Sigmoid colon (tissue), 7 donors: ENCODE results near the gene ARHGEF1. TPM values are rescaled to one million over a fixed set of nuclear protein-coding genes. Genes with fewer than 3 reads are reported as not detected.
A peak's percentile ranks its signal among the peaks of the same experiment; 100 is the strongest.

Source experiments
- DNase-seq: peaks from one replicate; pipeline ENCODE4 v3.0.0-alpha.2; 2019
- H3K27ac ChIP-seq, 4 donors: fragments of 200-600 bp; sonication (generic); one replicate each; pipeline ENCODE4 v1.5.1; 2016 to 2019; ENCODE audit warnings: mild to moderate bottlenecking in 1 of 4
- H3K27me3 ChIP-seq, 3 donors: fragments of 200-600 bp; sonication (generic); one replicate each; pipeline ENCODE4 v1.5.1; 2019; ENCODE audit warnings: mild to moderate bottlenecking in 1 of 3
- H3K36me3 ChIP-seq, 4 donors: fragments of 200-600 bp; sonication (generic); one replicate each; pipeline ENCODE4 v1.5.1; 2016 to 2019
- H3K4me1 ChIP-seq, 4 donors: fragments of 200-600 bp; sonication (generic); one replicate each; pipeline ENCODE4 v1.5.1; 2017 to 2019
- H3K4me3 ChIP-seq, 4 donors: fragments of 200-600 bp; sonication (generic); one replicate each; pipeline ENCODE4 v1.5.1; 2017 to 2019; ENCODE audit warnings: mild to moderate bottlenecking in 2 of 4, moderate library complexity in 1 of 4
- H3K9me3 ChIP-seq, 4 donors: fragments of 200-600 bp in 3 of 4; sonication (generic) in 3 of 4; one replicate each; pipeline versions ENCODE4 v1.5.1 to v1.6.1; 2013 to 2019
- CTCF ChIP-seq, 4 experiments: fragments of 450-650 bp in 3 of 4; fragments of 200-600 bp in 1 of 4; IDR thresholded peaks; one replicate each; pipeline ENCODE4 v1.5.1; 2016 to 2019; ENCODE audit warnings: antibody characterized with exemption in 4 of 4, mild to moderate bottlenecking in 3 of 4, moderate library complexity in 2 of 4
- EP300 ChIP-seq, 4 donors: sonication (generic); formaldehyde crosslinking; IDR thresholded peaks; one replicate each; pipeline ENCODE4 v1.6.1; 2017; ENCODE audit warnings: antibody characterized with exemption in 4 of 4
- POLR2A ChIP-seq, 2 donors: fragments of 450-650 bp; IDR thresholded peaks; one replicate each; pipeline ENCODE4 v1.6.1; 2016; ENCODE audit warnings: antibody characterized with exemption in 2 of 2, mild to moderate bottlenecking in 2 of 2, moderate library complexity in 2 of 2
- POLR2AphosphoS5 ChIP-seq, 4 donors: sonication (generic); formaldehyde crosslinking; IDR thresholded peaks; one replicate each; pipeline ENCODE4 v1.6.1; 2017; ENCODE audit warnings: antibody characterized with exemption in 4 of 4
- WGBS, 2 donors: extraction: QIAGEN DNeasy Blood & Tissue Kit; methylation state at CpG; one replicate each; pipeline ENCODE4 v1.1.7; 2013; 5-methylcytosine and 5-hydroxymethylcytosine counted together
- intact Hi-C: fragments of 100-400 bp; cut with DNase I; formaldehyde crosslinking; loops from one replicate; pipeline ENCODE4 v1.15.1; 2023
- polyA plus RNA-seq, 3 donors: library from polyadenylated mRNA; stranded (reverse); fragments of 200-250 nt; gene quantifications; one replicate each; pipeline ENCODE4 v1.2.3, GENCODE V29; 2013
- total RNA-seq, 4 donors: library from RNA; depleted of rRNA; stranded (reverse); fragments of >200 nt; gene quantifications; one replicate each; pipeline ENCODE4 v1.1.0, GENCODE V29; 2016
- donor health status: healthy with polysubstance abuse.
- donor health status: Bipolar disorder and iron deficiency.
- donor health status: healthy.

The ARHGEF1 gene
- total and polyA plus RNA-seq, 7 donors, result 30.5 to 151 (median 36.7) TPM

GRCh38 chr19:41879670-41880328 lies 3.2 kb upstream of the ARHGEF1 start:
- TF ChIP-seq EP300 (IDR thresholded peaks at IDR 0.05) (no peak), POLR2AphosphoS5 (IDR thresholded peaks at IDR 0.05) (no peak), POLR2A (IDR thresholded peaks at IDR 0.05) (no peak), CTCF (IDR thresholded peaks at IDR 0.05) (no peak)
- Histone ChIP-seq H3K36me3 (no peaks in the 10 kb centered on the region), H3K27ac (no peak overlapping the region), H3K4me3 (no peak overlapping the region), H3K9me3 (no peaks in the 10 kb centered on the region), H3K4me1 (peaks cover 0 to 16% (median 8%) of the 10 kb centered on the region in 4 donors), H3K27me3 (no peaks in the 10 kb centered on the region)
- intact Hi-C loops, result no loop called here
- WGBS, 2 donors, result 74 to 86% methylated on average over 7 of the region's 7 CpGs
- no peak for DNase-seq

GRCh38 chr19:41880329-41880708 lies 2.7 kb upstream of the ARHGEF1 start:
- no peak overlapping the region for H3K4me3 ChIP-seq
- H3K27me3 ChIP-seq, result no peaks in the 10 kb centered on the region
- H3K4me1 ChIP-seq, result peaks cover 0 to 22% (median 13%) of the 10 kb centered on the region in 4 donors
- H3K9me3 ChIP-seq, result no peaks in the 10 kb centered on the region
- H3K36me3 ChIP-seq, result no peaks in the 10 kb centered on the region
- intact Hi-C loops, result no loop called here
- TF ChIP-seq CTCF (IDR thresholded peaks at IDR 0.05) (no peak), EP300 (IDR thresholded peaks at IDR 0.05) (no peak), POLR2A (IDR thresholded peaks at IDR 0.05) (no peak), POLR2AphosphoS5 (IDR thresholded peaks at IDR 0.05) (no peak)
- 80 to 84% methylated on average over 5 of the region's 5 CpGs for WGBS, 2 donors
- DNase-seq, result no peak
- H3K27ac ChIP-seq, result no peak overlapping the region

- no peak for TF ChIP-seq CTCF (IDR thresholded peaks at IDR 0.05)
- Histone ChIP-seq H3K9me3 (no peaks in the 10 kb centered on the region), H3K36me3 (no peaks in the 10 kb centered on the region), H3K27me3 (no peaks in the 10 kb centered on the region), H3K4me1 (peaks cover 0 to 38% (median 17%) of the 10 kb centered on the region in 4 donors), H3K4me3 (peak overlapping the region; percentile 81 to 97 (median 90)), H3K27ac (peak overlapping the region; percentile 72 to 86 (median 84))
- WGBS, 2 donors, result 1% methylated on average over 23 of the region's 23 CpGs
- DNase-seq, result no peak
- intact Hi-C loops, result no loop called here
Measured at GRCh38 chr19:41883463-41883820, 458 bp downstream of the ARHGEF1 start.

- H3K4me1 ChIP-seq, result peaks cover 0 to 38% (median 17%) of the 10 kb centered on the region in 4 donors
- intact Hi-C loops, result no loop called here
- H3K9me3 ChIP-seq, result no peaks in the 10 kb centered on the region
- TF ChIP-seq POLR2AphosphoS5 (IDR thresholded peaks at IDR 0.05) (peak; percentile 66 to 84 (median 81)), CTCF (IDR thresholded peaks at IDR 0.05) (no peak), POLR2A (IDR thresholded peaks at IDR 0.05) (peak; percentile 29 to 67), EP300 (IDR thresholded peaks at IDR 0.05) (no peak)
- 1% methylated on average over 66 of the region's 66 CpGs for WGBS, 2 donors
- no peaks in the 10 kb centered on the region for H3K27me3 ChIP-seq
- H3K4me3 ChIP-seq, result peak overlapping the region; percentile 81 to 97 (median 90)
- peaks cover 0 to 5% (median 2%) of the 10 kb centered on the region in 4 donors for H3K36me3 ChIP-seq
- DNase-seq, result peak; percentile 97
- H3K27ac ChIP-seq, result peak overlapping the region; percentile 72 to 86 (median 84)
Measured at GRCh38 chr19:41883821-41884733, 1.1 kb downstream of the ARHGEF1 start.
